PFSK-1 (cell line): Measurements from ENCODE around the gene APH1B.

Experiments
- FOXP2 ChIP-seq: optimal IDR thresholded peaks from 2 replicates; pipeline ENCODE3; 2011; ENCODE audit warnings: borderline replicate concordance, control low read depth, inconsistent platforms; ENCODE audit not compliant: insufficient read depth; ENCODE audit errors: extremely low read length, extremely low read depth
- POLR2AphosphoS5 ChIP-seq: IDR thresholded peaks from 2 replicates; pipeline ENCODE4 v1.6.1; 2012; ENCODE audit warnings: low read depth, mild to moderate bottlenecking, control low read depth, low read length, moderate library complexity
- SIN3A ChIP-seq: IDR thresholded peaks from 2 replicates; pipeline ENCODE4 v1.6.1; 2012; ENCODE audit warnings: mild to moderate bottlenecking, low read length, moderate library complexity, borderline replicate concordance; ENCODE audit not compliant: insufficient read depth
- TAF1 ChIP-seq: IDR thresholded peaks from 2 replicates; pipeline ENCODE4 v1.6.1; 2012; ENCODE audit warnings: low read length, control low read depth, borderline replicate concordance; ENCODE audit not compliant: insufficient read depth
- TF ChIP-seq, protein P1 (sequence below), 2 experiments: IDR thresholded peaks; 2 replicates each; pipeline versions ENCODE4 v1.6.1 to v1.8.0; 2011 to 2012; ENCODE audit warnings: low read depth in 2 of 2, low read length in 2 of 2, control low read depth in 1 of 2, inconsistent platforms in 1 of 2, mild to moderate bottlenecking in 1 of 2, moderate library complexity in 1 of 2; ENCODE audit not compliant: insufficient read depth in 1 of 2

Gene APH1B

GRCh38 chr15:63244399-63244798 lies 33.0 kb upstream of the APH1B start:
- TF ChIP-seq FOXP2 (no peak), POLR2AphosphoS5 (no peak), SIN3A (no peak), TAF1 (no peak)
- TF ChIP-seq, protein P1, sequence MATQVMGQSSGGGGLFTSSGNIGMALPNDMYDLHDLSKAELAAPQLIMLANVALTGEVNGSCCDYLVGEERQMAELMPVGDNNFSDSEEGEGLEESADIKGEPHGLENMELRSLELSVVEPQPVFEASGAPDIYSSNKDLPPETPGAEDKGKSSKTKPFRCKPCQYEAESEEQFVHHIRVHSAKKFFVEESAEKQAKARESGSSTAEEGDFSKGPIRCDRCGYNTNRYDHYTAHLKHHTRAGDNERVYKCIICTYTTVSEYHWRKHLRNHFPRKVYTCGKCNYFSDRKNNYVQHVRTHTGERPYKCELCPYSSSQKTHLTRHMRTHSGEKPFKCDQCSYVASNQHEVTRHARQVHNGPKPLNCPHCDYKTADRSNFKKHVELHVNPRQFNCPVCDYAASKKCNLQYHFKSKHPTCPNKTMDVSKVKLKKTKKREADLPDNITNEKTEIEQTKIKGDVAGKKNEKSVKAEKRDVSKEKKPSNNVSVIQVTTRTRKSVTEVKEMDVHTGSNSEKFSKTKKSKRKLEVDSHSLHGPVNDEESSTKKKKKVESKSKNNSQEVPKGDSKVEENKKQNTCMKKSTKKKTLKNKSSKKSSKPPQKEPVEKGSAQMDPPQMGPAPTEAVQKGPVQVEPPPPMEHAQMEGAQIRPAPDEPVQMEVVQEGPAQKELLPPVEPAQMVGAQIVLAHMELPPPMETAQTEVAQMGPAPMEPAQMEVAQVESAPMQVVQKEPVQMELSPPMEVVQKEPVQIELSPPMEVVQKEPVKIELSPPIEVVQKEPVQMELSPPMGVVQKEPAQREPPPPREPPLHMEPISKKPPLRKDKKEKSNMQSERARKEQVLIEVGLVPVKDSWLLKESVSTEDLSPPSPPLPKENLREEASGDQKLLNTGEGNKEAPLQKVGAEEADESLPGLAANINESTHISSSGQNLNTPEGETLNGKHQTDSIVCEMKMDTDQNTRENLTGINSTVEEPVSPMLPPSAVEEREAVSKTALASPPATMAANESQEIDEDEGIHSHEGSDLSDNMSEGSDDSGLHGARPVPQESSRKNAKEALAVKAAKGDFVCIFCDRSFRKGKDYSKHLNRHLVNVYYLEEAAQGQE (IDR thresholded peaks at IDR 0.05; ENCODE audit: insufficient read depth in 1 of 2, low read depth in 2 of 2, low read length in 2 of 2) = no peak

DNA sequence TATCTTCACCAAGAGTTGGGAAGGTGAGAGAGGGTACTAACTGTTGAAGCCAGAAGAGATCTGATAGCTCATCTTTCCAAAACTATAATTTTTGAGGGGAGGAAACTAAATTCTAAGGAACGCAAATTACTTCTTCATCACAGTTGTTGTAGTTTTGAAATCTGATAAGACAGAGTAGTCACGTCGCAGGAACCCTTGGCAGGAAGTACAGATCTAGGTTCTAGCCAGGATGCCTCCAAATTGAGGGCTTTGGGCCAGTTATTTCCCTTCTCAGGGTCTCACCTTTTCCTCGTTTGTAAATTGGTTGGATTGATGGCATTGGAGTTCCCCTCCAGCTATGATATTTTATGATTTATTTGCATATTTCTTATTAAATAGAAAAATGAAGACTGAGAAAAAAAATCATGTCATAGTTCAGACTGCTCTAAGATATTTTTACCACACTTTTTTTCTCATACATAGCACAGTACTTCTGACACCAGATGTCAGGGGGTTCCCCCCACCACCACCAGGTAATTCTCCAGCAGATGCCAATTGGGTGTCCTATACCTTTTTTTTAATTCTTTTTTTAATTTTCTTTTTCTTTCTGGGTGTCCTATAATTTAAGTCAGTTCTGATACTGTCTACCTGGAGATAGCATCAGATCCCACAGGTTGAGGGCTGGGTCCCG lies 32.3 kb upstream of the APH1B start:
- no peak for TF ChIP-seq TAF1
- TF ChIP-seq FOXP2 = no peak
- no peak for TF ChIP-seq SIN3A
- TF ChIP-seq, protein P1 (IDR thresholded peaks at IDR 0.05; ENCODE audit: insufficient read depth in 1 of 2, low read depth in 2 of 2, low read length in 2 of 2) = no peak
- TF ChIP-seq POLR2AphosphoS5 = no peak

GRCh38 chr15:63246691-63247469 lies 30.5 kb upstream of the APH1B start:
- TF ChIP-seq POLR2AphosphoS5 (no peak), TAF1 (no peak)

DNA sequence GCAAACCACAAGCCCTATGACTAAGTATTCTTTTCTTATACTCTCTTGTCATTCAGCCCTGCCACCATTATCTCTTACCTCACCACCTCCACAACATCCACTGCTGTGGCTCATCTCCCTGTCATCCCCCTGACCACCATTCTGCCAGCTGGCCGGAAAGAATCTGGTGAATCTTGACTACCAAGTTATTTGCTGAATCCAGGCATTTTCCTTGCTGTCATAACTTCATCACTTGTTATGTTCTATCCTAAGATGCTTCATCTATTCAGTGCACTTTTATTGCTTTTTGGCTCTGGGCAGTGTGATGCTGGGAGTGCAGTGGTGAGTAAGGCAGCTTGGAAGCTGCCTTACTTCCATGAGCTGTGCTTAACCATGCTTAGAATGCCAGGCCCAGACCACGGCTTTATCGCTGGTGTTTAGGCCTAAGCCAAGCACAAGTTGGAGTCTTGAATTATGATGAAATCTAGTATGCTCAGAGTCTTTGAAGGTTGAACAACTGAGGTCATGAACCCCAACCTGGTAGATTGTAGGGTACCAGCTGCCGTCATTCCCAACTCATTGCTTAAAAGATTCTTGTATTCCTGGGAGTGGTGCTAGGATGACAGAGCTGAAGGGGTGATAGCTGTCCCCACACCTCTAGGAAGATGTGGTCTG lies 27.0 kb upstream of the APH1B start:
- TF ChIP-seq TAF1 = no peak
- no peak for TF ChIP-seq SIN3A

DNA sequence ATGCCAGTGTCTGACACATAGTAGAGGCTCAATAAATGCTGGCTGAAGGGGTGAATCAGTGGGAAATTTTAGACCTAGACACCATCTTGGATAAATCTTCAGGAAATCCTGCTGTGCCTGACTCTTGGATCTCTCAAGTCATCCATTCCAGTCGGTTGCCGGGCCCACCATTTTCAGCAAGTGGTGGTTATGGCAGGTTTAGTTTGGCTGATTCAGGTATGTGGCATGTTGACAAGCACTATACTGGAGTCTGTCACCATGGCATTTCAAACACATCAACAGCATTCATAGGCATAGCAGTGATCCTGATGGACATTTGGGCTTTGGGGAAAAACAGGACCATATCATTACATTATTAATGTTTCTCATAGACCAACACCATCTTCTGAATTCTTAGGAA lies 25.7 kb upstream of the APH1B start:
- TF ChIP-seq, protein P1 (IDR thresholded peaks at IDR 0.05; ENCODE audit: insufficient read depth in 1 of 2, low read depth in 2 of 2, low read length in 2 of 2) = no peak
- TF ChIP-seq FOXP2 = no peak
- no peak for TF ChIP-seq SIN3A
- TF ChIP-seq POLR2AphosphoS5 = no peak
- TF ChIP-seq TAF1 = no peak

DNA sequence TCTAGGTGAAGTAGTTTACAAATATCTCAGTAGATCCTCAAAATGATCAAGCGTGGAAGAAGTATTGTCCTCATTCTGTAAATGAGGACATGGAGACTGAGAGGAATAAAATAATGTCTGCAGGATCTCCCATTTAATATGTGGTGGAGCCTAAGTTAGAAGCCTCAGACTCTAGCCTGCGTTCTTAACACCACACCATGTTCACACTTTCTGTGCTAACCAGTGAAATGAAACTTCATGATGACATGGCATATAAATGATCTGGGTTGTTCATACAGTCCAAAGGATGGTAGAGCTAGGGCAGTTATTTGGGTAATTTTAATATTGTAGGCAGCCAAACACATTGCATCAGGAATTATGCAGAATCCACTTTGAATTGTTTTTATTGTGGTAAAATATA lies 25.1 kb upstream of the APH1B start:
- TF ChIP-seq POLR2AphosphoS5 = no peak
- TF ChIP-seq SIN3A = no peak
- TF ChIP-seq, protein P1 (IDR thresholded peaks at IDR 0.05; ENCODE audit: insufficient read depth in 1 of 2, low read depth in 2 of 2, low read length in 2 of 2) = no peak
- TF ChIP-seq TAF1 = no peak
- no peak for TF ChIP-seq FOXP2
